Stimulated activated CD8-positive, alpha-beta memory T cell treated with anti-CD3 and anti-CD28 coated beads, Interleukin-7, amount 100 ng/mL, for 48 hours (primary cell): ENCODE measurements around the gene FAM174B.
"Not testable (repeated sequence)": the region's sequence is repeated elsewhere in the genome, so short reads cannot be mapped to it uniquely, and the experiment has no call there.

Experiments
- DNase-seq, 2 donors: peaks; one replicate each; pipeline ENCODE4 v3.0.0-alpha.2; 2020; ENCODE audit warnings: low read depth in 1 of 2; ENCODE audit errors: extremely low read depth in 1 of 2

FAM174B gene

GRCh38 chr15:92619145-92620101, 36.2 kb downstream of the FAM174B start:
- no peak for DNase-seq

GRCh38 chr15:92617549-92618520, 37.7 kb downstream of the FAM174B start:
- no peak for DNase-seq

- DNase-seq = no peak
These were observed 38.7 kb downstream of the FAM174B start for GRCh38 chr15:92616621-92617548.

GRCh38 chr15:92614791-92615785, 40.5 kb downstream of the FAM174B start:
- DNase-seq = no peak

GRCh38 chr15:92614301-92614700, 41.3 kb downstream of the FAM174B start:
- DNase-seq = no peak

- DNase-seq = no peak
These were observed 41.7 kb downstream of the FAM174B start for GRCh38 chr15:92613841-92614240.

GRCh38 chr15:92612891-92613290, 42.7 kb downstream of the FAM174B start:
- DNase-seq = no peak

GRCh38 chr15:92611995-92612745, 43.4 kb downstream of the FAM174B start:
- DNase-seq = no peak

- no peak for DNase-seq
These were observed 44.4 kb downstream of the FAM174B start for GRCh38 chr15:92611150-92611549.

GRCh38 chr15:92610101-92610520, 45.5 kb downstream of the FAM174B start:
- no peak for DNase-seq

GRCh38 chr15:92608866-92609700, 46.5 kb downstream of the FAM174B start:
- no peak for DNase-seq

GRCh38 chr15:92606836-92607150, 48.8 kb downstream of the FAM174B start:
- not testable (repeated sequence) for DNase-seq

- DNase-seq = no peak
These were observed 49.3 kb downstream of the FAM174B start for GRCh38 chr15:92606126-92606835.

GRCh38 chr15:92605225-92605944, 50.2 kb downstream of the FAM174B start:
- no peak for DNase-seq

- no peak for DNase-seq
These were observed 51.7 kb downstream of the FAM174B start for GRCh38 chr15:92603743-92604470.

- DNase-seq = no peak
These were observed 52.3 kb downstream of the FAM174B start for GRCh38 chr15:92603278-92603677.
